Activated T-helper 1 cell treated with anti-CD3 and anti-CD28 coated beads, Interleukin-12 subunit alpha, Interleukin-12 subunit beta, Interleukin-2, Interleukin-4 antibody, amounts not matched to agents 30 ng/mL and 10 ng/mL and 1 ng/mL, durations not matched to agents 14 hours and 24 hours and 36 hours (primary cell): ENCODE measurements around the gene SMTNL2. TPM values are rescaled to one million over a fixed set of nuclear protein-coding genes. Genes with fewer than 3 reads are reported as not detected.
A peak's percentile ranks its signal among the peaks of the same experiment; 100 is the strongest.

Experiments
- DNase-seq: peaks from one replicate; pipeline ENCODE4 v3.0.0; 2021; ENCODE audit warnings: low spot score
- H3K27ac Mint-ChIP-seq: one replicate; pipeline ENCODE4 v1.8.0; 2021; ENCODE audit warnings: mild to moderate bottlenecking, mixed read lengths
- H3K27me3 Mint-ChIP-seq: one replicate; pipeline ENCODE4 v1.8.0; 2022; ENCODE audit warnings: mild to moderate bottlenecking, moderate library complexity, mixed read lengths; ENCODE audit not compliant: insufficient read depth
- H3K36me3 Mint-ChIP-seq: one replicate; pipeline ENCODE4 v1.8.0; 2021; ENCODE audit warnings: low read depth, mixed read lengths
- H3K4me1 Mint-ChIP-seq: one replicate; pipeline ENCODE4 v1.8.0; 2021; ENCODE audit warnings: low read depth, mixed read lengths
- H3K4me3 Mint-ChIP-seq: one replicate; pipeline ENCODE4 v1.8.0; 2021; ENCODE audit warnings: mild to moderate bottlenecking, moderate library complexity, mixed read lengths
- H3K9me3 Mint-ChIP-seq: one replicate; pipeline ENCODE4 v1.8.0; 2021; ENCODE audit warnings: mixed read lengths
- intact Hi-C: fragments of 100-400 bp; cut with micrococcal nuclease; formaldehyde crosslinking; loops from one replicate; pipeline ENCODE4 v1.15.1; 2024
- total RNA-seq: library from RNA; stranded (reverse); gene quantifications from 2 replicates; pipeline ENCODE4 v1.2.3, GENCODE V29; 2022

Gene SMTNL2
- total RNA-seq, 1 donor from 2014 or later = not detected

- peaks cover 41% of the 10 kb centered on the region for H3K36me3 Mint-ChIP-seq
- no peaks in the 10 kb centered on the region for H3K27me3 Mint-ChIP-seq
- H3K9me3 Mint-ChIP-seq = no peaks in the 10 kb centered on the region
- H3K4me3 Mint-ChIP-seq = no peak overlapping the region
- peaks cover 16% of the 10 kb centered on the region for H3K4me1 Mint-ChIP-seq
- intact Hi-C loops = no loop called here
- no peak for DNase-seq
- no peak overlapping the region for H3K27ac Mint-ChIP-seq
Measured at GRCh38 chr17:4550534-4551039, 33.7 kb upstream of the SMTNL2 start.

DNA sequence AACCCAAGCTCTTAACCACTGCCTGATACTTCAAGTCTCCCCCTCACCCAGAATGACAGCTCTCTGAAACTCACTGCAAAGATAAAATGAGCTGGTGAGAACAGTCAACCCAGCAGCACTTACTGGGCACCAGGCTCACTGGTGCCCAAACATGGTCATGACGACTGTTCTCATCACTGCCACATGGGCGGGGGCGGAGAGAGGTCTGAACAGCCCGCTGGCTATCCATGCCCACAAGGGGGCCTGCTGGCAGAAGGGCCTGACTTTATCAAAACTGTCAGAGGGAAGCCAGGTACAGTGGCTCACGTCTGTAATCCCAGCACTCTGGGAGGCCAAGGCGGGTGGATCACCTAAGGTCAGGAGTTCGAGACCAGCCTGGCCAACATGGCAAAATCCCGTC, 33.2 kb upstream of the SMTNL2 start:
- no peak for DNase-seq
- no peaks in the 10 kb centered on the region for H3K9me3 Mint-ChIP-seq
- peaks cover 41% of the 10 kb centered on the region for H3K36me3 Mint-ChIP-seq
- H3K27ac Mint-ChIP-seq = no peak overlapping the region
- intact Hi-C loops = no loop called here
- H3K27me3 Mint-ChIP-seq = no peaks in the 10 kb centered on the region
- peak overlapping the region; percentile 11 for H3K4me3 Mint-ChIP-seq
- peaks cover 21% of the 10 kb centered on the region for H3K4me1 Mint-ChIP-seq

- no peak overlapping the region for H3K27ac Mint-ChIP-seq
- no peak for DNase-seq
- H3K27me3 Mint-ChIP-seq = no peaks in the 10 kb centered on the region
- no peak overlapping the region for H3K4me3 Mint-ChIP-seq
- H3K36me3 Mint-ChIP-seq = peaks cover 35% of the 10 kb centered on the region
- no peaks in the 10 kb centered on the region for H3K9me3 Mint-ChIP-seq
- peaks cover 29% of the 10 kb centered on the region for H3K4me1 Mint-ChIP-seq
- intact Hi-C loops = no loop called here
Measured at GRCh38 chr17:4551796-4552525, 32.4 kb upstream of the SMTNL2 start.

DNA sequence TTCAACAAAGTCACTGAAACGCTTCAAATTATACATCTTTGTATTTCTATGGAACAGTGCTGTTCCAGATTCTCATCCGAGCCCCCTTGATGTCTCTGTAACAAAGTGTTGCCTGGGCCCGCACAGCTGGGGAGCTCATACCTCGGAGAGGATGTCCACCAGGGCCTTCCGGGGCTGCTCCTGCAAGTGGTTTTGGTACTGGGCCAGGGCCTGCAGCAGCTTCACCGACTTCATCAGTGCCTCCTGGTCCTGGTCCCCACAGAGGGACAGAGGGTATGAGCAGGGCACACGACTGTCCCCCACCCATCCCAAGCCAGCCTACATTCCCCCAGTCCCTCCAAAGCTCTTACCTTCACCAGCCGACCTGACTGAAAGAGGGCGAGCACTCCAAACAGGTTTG, 30.7 kb upstream of the SMTNL2 start:
- H3K36me3 Mint-ChIP-seq = peaks cover 30% of the 10 kb centered on the region
- intact Hi-C loops = no loop called here
- peaks cover 29% of the 10 kb centered on the region for H3K4me1 Mint-ChIP-seq
- no peaks in the 10 kb centered on the region for H3K9me3 Mint-ChIP-seq
- H3K27ac Mint-ChIP-seq = no peak overlapping the region
- no peaks in the 10 kb centered on the region for H3K27me3 Mint-ChIP-seq
- peak overlapping the region; percentile 94 for H3K4me3 Mint-ChIP-seq
- DNase-seq = no peak

- H3K4me1 Mint-ChIP-seq = peaks cover 29% of the 10 kb centered on the region
- intact Hi-C loops = no loop called here
Measured at GRCh38 chr17:4554441-4554996, 29.8 kb upstream of the SMTNL2 start.

DNA sequence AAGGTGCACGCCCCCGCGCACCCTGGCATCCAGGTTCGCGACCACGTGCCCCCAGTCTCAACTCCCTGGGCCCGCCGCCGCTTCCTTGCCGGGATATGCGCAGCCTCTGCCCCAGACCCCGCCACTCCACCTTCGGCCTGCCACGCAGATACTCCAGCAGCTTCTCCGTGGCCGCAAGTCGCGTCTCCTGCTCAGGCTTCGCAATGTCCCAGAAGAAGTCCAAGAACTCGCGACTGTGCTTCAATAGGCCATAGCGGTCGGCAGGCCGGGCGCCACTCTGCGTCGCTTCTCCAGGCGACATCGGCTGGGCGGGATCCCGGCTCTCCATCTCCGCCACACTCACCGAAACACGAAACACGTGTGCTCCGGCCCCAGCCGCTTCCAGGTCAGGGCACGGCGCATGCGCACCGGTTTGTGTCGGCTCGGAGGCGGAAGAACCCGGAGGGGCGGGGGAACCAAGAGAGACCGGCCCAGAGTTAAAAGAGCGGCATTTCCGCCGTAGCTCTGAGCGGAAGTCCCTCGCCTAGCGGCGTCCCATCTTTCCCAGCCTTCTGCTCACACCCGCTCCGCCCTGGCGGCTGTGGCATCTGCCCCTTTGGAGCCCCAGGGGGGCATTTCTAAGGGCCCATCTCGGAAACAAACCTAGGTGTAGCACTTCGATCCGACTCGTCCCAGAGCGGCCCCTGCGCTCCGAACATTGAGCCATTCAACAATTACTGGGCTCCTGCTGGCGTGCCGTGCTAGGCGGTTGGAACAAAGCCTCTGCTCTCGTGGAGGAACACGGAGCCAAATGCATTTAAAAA, 29.1 kb upstream of the SMTNL2 start, which contains the start of gene MYBBP1A:
Gene MYBBP1A (minus strand): TSS at position 388 of the 803 bp plus-strand sequence. CDS start 60 bp downstream, at position 328.
- Mint-ChIP-seq H3K36me3 (peaks cover 30% of the 10 kb centered on the region), H3K4me3 (peak within 1 kb of the TSS; percentile 94), H3K9me3 (no peaks in the 10 kb centered on the region), H3K27ac (peak within 1 kb of the TSS; percentile 93), H3K27me3 (no peaks in the 10 kb centered on the region), H3K4me1 (peaks cover 29% of the 10 kb centered on the region)
- DNase-seq = peak; percentile 96
- intact Hi-C loops = loop anchor here (1.0 to 5.0 kb wide), 3 partner anchors 8 to 252 kb away; partner anchors contain the start of genes PLD2 and UBE2G1

More at GRCh38 chr17:4554441-4554996, 29.8 kb upstream of the SMTNL2 start:
- Mint-ChIP-seq H3K27ac (peak overlapping the region; percentile 93), H3K4me3 (peak overlapping the region; percentile 94), H3K9me3 (no peaks in the 10 kb centered on the region), H3K27me3 (no peaks in the 10 kb centered on the region), H3K36me3 (peaks cover 30% of the 10 kb centered on the region)
- no peak for DNase-seq

DNA sequence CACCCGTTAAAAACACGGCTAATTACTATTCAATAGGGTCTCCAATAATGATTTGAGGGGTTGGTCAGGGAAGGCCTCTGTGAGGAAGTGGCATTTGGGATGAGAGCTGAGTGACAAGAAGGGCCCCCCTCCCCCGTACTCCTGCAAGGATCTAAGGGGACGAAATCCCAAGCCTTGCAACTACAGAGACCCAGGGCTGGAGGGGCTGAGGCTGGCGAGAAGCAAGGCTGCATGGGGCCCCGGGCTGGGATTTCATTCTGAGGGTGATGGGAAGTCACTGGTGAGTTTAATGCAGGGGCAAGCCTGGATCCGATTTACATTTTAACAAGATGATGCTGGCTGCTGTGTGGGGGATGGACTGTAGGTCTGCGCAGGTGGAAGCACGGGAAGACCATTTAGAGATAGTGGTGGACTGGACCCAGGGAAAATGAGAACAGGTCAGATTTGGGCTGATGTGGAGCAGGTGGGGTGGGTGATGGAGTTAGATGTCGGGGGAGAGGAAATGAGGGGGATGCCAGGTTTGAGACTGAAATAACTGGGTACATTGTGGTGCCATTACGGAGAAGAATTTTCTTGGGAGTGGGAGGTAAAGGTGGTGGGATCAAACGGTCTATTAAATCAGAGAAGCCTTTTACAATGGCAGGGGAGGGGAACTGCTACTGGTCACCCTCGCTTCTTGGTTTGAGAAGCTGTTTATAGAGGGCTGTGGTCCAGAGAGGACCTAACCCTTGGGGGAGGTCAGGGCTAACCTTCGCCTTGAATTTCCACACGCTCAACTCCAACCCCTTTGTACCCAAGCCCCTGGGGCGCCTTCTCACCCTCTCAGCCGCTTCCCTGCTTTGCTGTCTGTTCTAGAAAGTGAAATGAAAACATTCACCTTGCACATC, 28.2 kb upstream of the SMTNL2 start:
- H3K4me3 Mint-ChIP-seq = peak overlapping the region; percentile 94
- H3K27ac Mint-ChIP-seq = peak overlapping the region; percentile 93
- no peaks in the 10 kb centered on the region for H3K9me3 Mint-ChIP-seq
- H3K36me3 Mint-ChIP-seq = peaks cover 25% of the 10 kb centered on the region
- intact Hi-C loops = loop anchor here (1.0 to 5.0 kb wide), 3 partner anchors 7 to 251 kb away; partner anchors contain the start of genes PLD2 and UBE2G1
- DNase-seq = no peak
- H3K4me1 Mint-ChIP-seq = peaks cover 29% of the 10 kb centered on the region
- no peaks in the 10 kb centered on the region for H3K27me3 Mint-ChIP-seq

DNA sequence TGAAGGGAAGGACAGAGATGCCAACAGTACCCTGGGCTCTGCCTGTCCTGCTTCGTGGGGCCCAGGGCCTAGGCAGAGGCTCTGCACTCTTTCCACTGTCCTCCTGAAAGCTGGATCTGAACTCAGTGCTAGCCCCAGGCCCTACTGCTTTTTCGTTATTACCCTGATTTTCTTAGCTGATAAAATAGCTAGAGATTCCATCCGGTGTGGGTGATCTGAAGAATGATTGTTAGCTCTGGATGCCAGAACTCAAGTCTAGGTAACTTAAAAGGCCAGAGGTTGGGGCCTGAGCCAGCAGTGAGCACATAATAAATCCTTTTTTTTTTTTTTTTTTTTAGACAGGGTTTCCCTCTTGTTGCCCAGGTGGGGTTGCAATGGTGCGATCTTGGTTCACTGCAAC, 27.3 kb upstream of the SMTNL2 start:
- Mint-ChIP-seq H3K27ac (no peak overlapping the region), H3K9me3 (no peaks in the 10 kb centered on the region), H3K27me3 (no peaks in the 10 kb centered on the region), H3K4me3 (peak overlapping the region; percentile 56), H3K36me3 (peaks cover 20% of the 10 kb centered on the region), H3K4me1 (peaks cover 33% of the 10 kb centered on the region)
- DNase-seq = no peak
- intact Hi-C loops = loop anchor here (5.0 kb wide), 1 partner anchor 250 kb away; the partner anchor contains the start of gene PLD2

GRCh38 chr17:4557626-4558346, 26.5 kb upstream of the SMTNL2 start:
- H3K4me3 Mint-ChIP-seq = no peak overlapping the region
- H3K27ac Mint-ChIP-seq = peak overlapping the region; percentile 61
- no peak for DNase-seq
- no peaks in the 10 kb centered on the region for H3K27me3 Mint-ChIP-seq
- no peaks in the 10 kb centered on the region for H3K9me3 Mint-ChIP-seq
- peaks cover 41% of the 10 kb centered on the region for H3K4me1 Mint-ChIP-seq
- H3K36me3 Mint-ChIP-seq = peaks cover 15% of the 10 kb centered on the region
- intact Hi-C loops = loop anchor here (5.0 kb wide), 1 partner anchor 250 kb away; the partner anchor contains the start of gene PLD2

DNA sequence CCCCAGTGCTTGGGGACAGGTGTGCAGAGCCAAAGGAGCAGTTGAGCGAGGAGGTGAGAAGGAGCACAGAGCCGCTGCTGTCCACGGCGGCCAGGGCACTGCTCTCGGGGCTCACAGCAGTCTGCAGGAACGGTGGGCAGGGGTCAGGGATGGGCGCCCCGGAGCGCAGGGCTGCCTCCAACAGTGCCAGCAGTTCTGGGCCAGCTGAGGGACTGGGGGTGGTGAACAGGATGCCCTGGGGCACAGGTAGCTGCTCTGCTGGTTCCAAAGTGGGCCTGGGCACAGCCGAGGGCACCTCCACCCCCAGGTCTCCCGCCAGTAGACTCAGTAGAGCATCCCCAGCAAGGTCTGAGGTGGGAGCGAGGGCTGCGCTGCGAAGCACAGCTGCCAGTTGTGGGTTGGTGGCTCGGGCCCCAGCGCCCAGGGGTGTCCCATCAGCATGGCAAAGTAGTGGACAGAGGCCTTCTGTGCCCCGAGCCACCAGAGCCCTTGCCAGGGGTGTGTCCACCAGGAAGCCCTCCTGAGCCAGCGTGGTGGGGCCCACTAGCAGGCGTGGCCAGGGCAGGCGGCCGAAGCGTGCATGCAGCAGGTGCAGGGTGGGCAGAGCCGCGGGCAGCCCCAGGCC, 25.9 kb upstream of the SMTNL2 start:
- intact Hi-C loops = loop anchor here (5.0 kb wide), 1 partner anchor 249 kb away; the partner anchor contains the start of gene PLD2
- H3K4me3 Mint-ChIP-seq = no peak overlapping the region
- no peaks in the 10 kb centered on the region for H3K9me3 Mint-ChIP-seq
- peak overlapping the region; percentile 61 for H3K27ac Mint-ChIP-seq
- H3K27me3 Mint-ChIP-seq = no peaks in the 10 kb centered on the region
- no peak for DNase-seq
- H3K36me3 Mint-ChIP-seq = peaks cover 15% of the 10 kb centered on the region
- H3K4me1 Mint-ChIP-seq = peaks cover 48% of the 10 kb centered on the region

- no peak overlapping the region for H3K4me3 Mint-ChIP-seq
- H3K27me3 Mint-ChIP-seq = no peaks in the 10 kb centered on the region
- intact Hi-C loops = loop anchor here (5.0 kb wide), 1 partner anchor 248 kb away; the partner anchor contains the start of gene PLD2
- no peak overlapping the region for H3K27ac Mint-ChIP-seq
- peaks cover 46% of the 10 kb centered on the region for H3K4me1 Mint-ChIP-seq
- no peak for DNase-seq
- no peaks in the 10 kb centered on the region for H3K9me3 Mint-ChIP-seq
- peaks cover 7% of the 10 kb centered on the region for H3K36me3 Mint-ChIP-seq
Measured at GRCh38 chr17:4559139-4559791, 25.1 kb upstream of the SMTNL2 start.
